Measurements from ENCODE around the gene COPS7A.

GRCh38 chr12:6745741-6746525, 22.1 kb downstream of the COPS7A start:
- no peak for TF ChIP-seq CTCF (IDR thresholded peaks at IDR 0.05)
- TF ChIP-seq POLR2A (IDR thresholded peaks at IDR 0.05), result no peak
